Neural progenitor cell (in vitro differentiated cells): ENCODE data around the gene FALEC. TPM values are rescaled to one million over a fixed set of nuclear protein-coding genes. Genes with fewer than 3 reads are reported as not detected.

Experiments used
- DNase-seq: peaks from one replicate; pipeline ENCODE4 v3.0.0-alpha.2; 2016; ENCODE audit warnings: low spot score
- H2AFZ ChIP-seq: fragments of 200-600 bp; sonication (generic); replicated peaks from 2 replicates; pipeline ENCODE4 v1.6.1; 2016; ENCODE audit warnings: antibody characterized with exemption
- H3F3A ChIP-seq: fragments of 200-600 bp; sonication (generic); 2 replicates; pipeline ENCODE4 v1.6.1; 2016; ENCODE audit warnings: antibody characterized with exemption, low read depth
- H3K27ac ChIP-seq: fragments of 200-600 bp; sonication (generic); 2 replicates; pipeline ENCODE4 v1.5.1; 2016; ENCODE audit warnings: mild to moderate bottlenecking
- H3K27me3 ChIP-seq: fragments of 200-600 bp; sonication (generic); 2 replicates; pipeline ENCODE4 v1.6.1; 2016; ENCODE audit warnings: mild to moderate bottlenecking, moderate library complexity
- H3K36me3 ChIP-seq: fragments of 200-600 bp; sonication (generic); 2 replicates; pipeline ENCODE4 v1.5.1; 2016
- H3K4me1 ChIP-seq: fragments of 200-600 bp; sonication (generic); 2 replicates; pipeline ENCODE4 v1.6.1; 2016; ENCODE audit warnings: mixed run types
- H3K4me2 ChIP-seq: fragments of 200-600 bp; sonication (generic); 2 replicates; pipeline ENCODE4 v1.6.1; 2016
- H3K4me3 ChIP-seq: fragments of 200-600 bp; sonication (generic); 2 replicates; pipeline ENCODE4 v1.5.1; 2016
- H3K79me2 ChIP-seq: fragments of 200-600 bp; sonication (generic); 2 replicates; pipeline ENCODE4 v1.6.1; 2016; ENCODE audit warnings: low read depth
- H3K9ac ChIP-seq: fragments of 200-600 bp; sonication (generic); 2 replicates; pipeline ENCODE4 v1.6.1; 2016
- H3K9me3 ChIP-seq: fragments of 200-600 bp; sonication (generic); 2 replicates; pipeline ENCODE4 v1.5.1; 2016; ENCODE audit warnings: low read depth
- H4K20me1 ChIP-seq: fragments of 200-600 bp; sonication (generic); 2 replicates; pipeline ENCODE4 v1.6.1; 2016; ENCODE audit warnings: low read depth
- H3K27ac Mint-ChIP-seq: 3 replicates; pipeline ENCODE4 v1.8.0; 2021; ENCODE audit warnings: mixed read lengths
- H3K27me3 Mint-ChIP-seq: 2 replicates; pipeline ENCODE4 v1.8.0; 2022; ENCODE audit warnings: low read depth, mild to moderate bottlenecking, inconsistent platforms, moderate library complexity, mixed read lengths; ENCODE audit not compliant: insufficient read depth
- H3K36me3 Mint-ChIP-seq: 3 replicates; pipeline ENCODE4 v1.8.0; 2021; ENCODE audit warnings: mixed read lengths
- H3K4me1 Mint-ChIP-seq: 3 replicates; pipeline ENCODE4 v1.8.0; 2021; ENCODE audit warnings: mixed read lengths
- H3K4me3 Mint-ChIP-seq: 3 replicates; pipeline ENCODE4 v1.8.0; 2021; ENCODE audit warnings: mild to moderate bottlenecking, moderate library complexity, mixed read lengths
- H3K9me3 Mint-ChIP-seq: 3 replicates; pipeline ENCODE4 v1.8.0; 2020; ENCODE audit warnings: mixed read lengths
- CTCF ChIP-seq: fragments of 200-600 bp; sonication (generic); IDR thresholded peaks from 2 replicates; pipeline ENCODE4 v1.5.1; 2017; ENCODE audit warnings: antibody characterized with exemption, mild to moderate bottlenecking
- EZH2 ChIP-seq: fragments of 200-600 bp; sonication (generic); IDR thresholded peaks from 2 replicates; pipeline ENCODE4 v1.6.1; 2017; ENCODE audit warnings: antibody characterized with exemption, mild to moderate bottlenecking, moderate library complexity
- EZH2phosphoT487 ChIP-seq: fragments of 200-600 bp; sonication (generic); IDR thresholded peaks from 2 replicates; pipeline ENCODE4 v1.6.1; 2017; ENCODE audit warnings: antibody characterized with exemption
- total RNA-seq: library from RNA; depleted of rRNA; stranded (reverse); fragments of >200 nt; gene quantifications from 2 replicates; pipeline ENCODE4 v1.2.3, GENCODE V29; 2015; ENCODE audit warnings: low replicate concordance

The FALEC gene
- total RNA-seq, 1 donor from 2014 or later: not detected

DNA sequence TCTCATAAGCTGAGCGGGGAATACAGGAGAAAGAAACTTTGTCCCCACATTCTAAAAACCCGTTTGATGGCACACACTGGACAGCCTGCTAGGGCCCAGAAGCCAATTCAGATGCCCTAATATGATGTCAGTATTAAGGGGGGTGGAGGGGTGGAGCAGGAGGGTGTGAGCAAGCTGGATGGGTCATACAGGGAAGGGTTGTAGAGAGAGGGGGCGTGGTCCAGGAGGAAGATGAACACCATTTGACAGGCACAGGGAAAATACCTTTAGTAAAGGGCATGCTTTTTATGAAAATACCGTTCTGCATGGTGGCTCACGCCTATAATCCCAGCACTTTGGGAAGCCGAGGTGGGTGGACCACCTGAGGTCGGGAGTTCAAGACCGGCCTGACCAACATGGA is 22.4 kb upstream of the FALEC start:
- Histone ChIP-seq H3K9me3 (no peaks in the 10 kb centered on the region), H3K36me3 (no peaks in the 10 kb centered on the region), H3K79me2 (peaks cover 5% of the 10 kb centered on the region), H3K27me3 (no peaks in the 10 kb centered on the region), H2AFZ (no peak overlapping the region), H3F3A (peaks cover 5% of the 10 kb centered on the region), H3K4me3 (no peak overlapping the region), H3K9ac (no peak overlapping the region), H3K27ac (no peak overlapping the region), H3K4me1 (peaks cover 2% of the 10 kb centered on the region), H4K20me1 (no peaks in the 10 kb centered on the region), H3K4me2 (no peak overlapping the region)
- H3K36me3 Mint-ChIP-seq: peaks cover 25% of the 10 kb centered on the region
- no peaks in the 10 kb centered on the region for H3K9me3 Mint-ChIP-seq
- TF ChIP-seq CTCF (no peak), EZH2phosphoT487 (no peak), EZH2 (no peak)
- H3K4me3 Mint-ChIP-seq: no peak overlapping the region
- H3K4me1 Mint-ChIP-seq: peaks cover 5% of the 10 kb centered on the region
- H3K27ac Mint-ChIP-seq: no peak overlapping the region
- no peaks in the 10 kb centered on the region for H3K27me3 Mint-ChIP-seq
- DNase-seq: no peak

GRCh38 chr1:150498342-150498741 is 17.2 kb upstream of the FALEC start:
- Mint-ChIP-seq H3K9me3 (no peaks in the 10 kb centered on the region), H3K27me3 (peaks cover 4% of the 10 kb centered on the region), H3K27ac (no peak overlapping the region), H3K4me3 (no peak overlapping the region), H3K36me3 (peaks cover 31% of the 10 kb centered on the region), H3K4me1 (no peaks in the 10 kb centered on the region)
- Histone ChIP-seq H3K9me3 (no peaks in the 10 kb centered on the region), H4K20me1 (no peaks in the 10 kb centered on the region), H3K27ac (no peak overlapping the region), H3K79me2 (no peaks in the 10 kb centered on the region), H3K4me2 (no peak overlapping the region), H3K4me3 (no peak overlapping the region), H3F3A (no peaks in the 10 kb centered on the region), H3K9ac (no peak overlapping the region), H3K36me3 (no peaks in the 10 kb centered on the region), H3K4me1 (no peaks in the 10 kb centered on the region), H2AFZ (no peak overlapping the region), H3K27me3 (no peaks in the 10 kb centered on the region)
- no peak for DNase-seq
- no peak for TF ChIP-seq EZH2
- TF ChIP-seq CTCF: no peak
- no peak for TF ChIP-seq EZH2phosphoT487

GRCh38 chr1:150505431-150505830 is 10.1 kb upstream of the FALEC start:
- Histone ChIP-seq H2AFZ (no peak overlapping the region), H3K4me3 (no peak overlapping the region), H4K20me1 (peaks cover 3% of the 10 kb centered on the region), H3K9me3 (no peaks in the 10 kb centered on the region), H3K4me1 (peaks cover 3% of the 10 kb centered on the region), H3K4me2 (no peak overlapping the region), H3K9ac (no peak overlapping the region), H3K79me2 (no peaks in the 10 kb centered on the region), H3K36me3 (no peaks in the 10 kb centered on the region), H3K27ac (no peak overlapping the region), H3K27me3 (no peaks in the 10 kb centered on the region), H3F3A (peaks cover 14% of the 10 kb centered on the region)
- peaks cover 35% of the 10 kb centered on the region for H3K36me3 Mint-ChIP-seq
- H3K27me3 Mint-ChIP-seq: peaks cover 4% of the 10 kb centered on the region
- no peak for DNase-seq
- TF ChIP-seq CTCF (no peak), EZH2phosphoT487 (no peak), EZH2 (no peak)
- peaks cover 35% of the 10 kb centered on the region for H3K4me1 Mint-ChIP-seq
- no peak overlapping the region for H3K4me3 Mint-ChIP-seq
- no peaks in the 10 kb centered on the region for H3K9me3 Mint-ChIP-seq
- H3K27ac Mint-ChIP-seq: peak overlapping the region; percentile 35
